ENCODE results near the gene ARF1. TPM values are rescaled to one million over a fixed set of nuclear protein-coding genes. Genes with fewer than 3 reads are reported as not detected.

Gene ARF1
- total RNA-seq, 2 experiments from 2014 or later: 163 to 322 TPM

DNA sequence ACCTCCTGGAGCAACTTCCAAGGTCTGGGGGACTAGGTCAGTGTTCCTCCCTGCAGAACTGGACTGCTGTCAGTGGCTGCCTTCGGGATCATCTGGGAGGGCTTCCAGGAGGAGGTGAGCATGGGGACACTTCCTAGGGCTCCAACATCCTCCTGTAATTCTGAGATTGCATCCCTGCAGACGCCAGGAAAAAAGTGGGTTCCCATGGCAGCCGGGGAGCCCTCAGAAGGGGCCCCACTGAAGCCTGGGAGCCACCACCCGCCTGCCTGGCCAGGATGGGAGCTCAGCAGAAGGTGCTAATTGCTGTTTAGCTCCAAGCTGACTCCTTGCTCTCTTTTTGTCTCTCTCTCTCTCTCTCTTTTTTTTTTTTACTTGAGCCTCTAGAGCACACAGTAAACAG is 16.1 kb upstream of the ARF1 start:
- Histone ChIP-seq H2AFZ (ENCODE audit: low read length) (no peak overlapping the region), H3K4me2 (ENCODE audit: low read length) (no peak overlapping the region), H3K27ac (ENCODE audit: low read depth, low read length, poor library complexity, severe bottlenecking) (no peak overlapping the region), H3K4me1 (ENCODE audit: insufficient read depth, low read length, poor library complexity, severe bottlenecking) (no peaks in the 10 kb centered on the region), H3K79me2 (ENCODE audit: insufficient read depth, low read depth, low read length) (no peaks in the 10 kb centered on the region), H4K20me1 (ENCODE audit: insufficient read depth, low read length) (no peaks in the 10 kb centered on the region), H3K9me2 (ENCODE audit: insufficient read depth, low read length) (no peaks in the 10 kb centered on the region), H3K4me3 (ENCODE audit: low read depth, low read length, poor library complexity, severe bottlenecking) (no peak overlapping the region), H3K36me3 (ENCODE audit: insufficient read depth, low read length) (no peaks in the 10 kb centered on the region), H3K9me3 (ENCODE audit: low read length) (no peaks in the 10 kb centered on the region)
- CTCF ChIA-PET (ENCODE audit: unreplicated experiment): interaction anchor here (0.6 kb wide), 1 partner anchor 179 kb away, joined by 4 read pairs; no protein-coding TSS in a partner anchor
- intact Hi-C loops (cut with micrococcal nuclease; ENCODE audit: unreplicated experiment): no loop called here
- TF ChIP-seq, protein P1, sequence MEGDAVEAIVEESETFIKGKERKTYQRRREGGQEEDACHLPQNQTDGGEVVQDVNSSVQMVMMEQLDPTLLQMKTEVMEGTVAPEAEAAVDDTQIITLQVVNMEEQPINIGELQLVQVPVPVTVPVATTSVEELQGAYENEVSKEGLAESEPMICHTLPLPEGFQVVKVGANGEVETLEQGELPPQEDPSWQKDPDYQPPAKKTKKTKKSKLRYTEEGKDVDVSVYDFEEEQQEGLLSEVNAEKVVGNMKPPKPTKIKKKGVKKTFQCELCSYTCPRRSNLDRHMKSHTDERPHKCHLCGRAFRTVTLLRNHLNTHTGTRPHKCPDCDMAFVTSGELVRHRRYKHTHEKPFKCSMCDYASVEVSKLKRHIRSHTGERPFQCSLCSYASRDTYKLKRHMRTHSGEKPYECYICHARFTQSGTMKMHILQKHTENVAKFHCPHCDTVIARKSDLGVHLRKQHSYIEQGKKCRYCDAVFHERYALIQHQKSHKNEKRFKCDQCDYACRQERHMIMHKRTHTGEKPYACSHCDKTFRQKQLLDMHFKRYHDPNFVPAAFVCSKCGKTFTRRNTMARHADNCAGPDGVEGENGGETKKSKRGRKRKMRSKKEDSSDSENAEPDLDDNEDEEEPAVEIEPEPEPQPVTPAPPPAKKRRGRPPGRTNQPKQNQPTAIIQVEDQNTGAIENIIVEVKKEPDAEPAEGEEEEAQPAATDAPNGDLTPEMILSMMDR (conservative IDR thresholded peaks at IDR 0.05; ENCODE audit: low read length): no peak
- TF ChIP-seq EZH2phosphoT487 (IDR thresholded peaks at IDR 0.05; ENCODE audit: borderline replicate concordance, low read depth, low read length): no peak
- POLR2A ChIA-PET: interaction anchor here (0.6 to 0.7 kb wide), 2 partner anchors 12 to 23 kb away, joined by 3 to 6 read pairs; no protein-coding TSS in a partner anchor
- DNase-seq (ENCODE audit: low spot score): no peak
- no TSS peak for BruUV-seq (replicated peaks)

DNA sequence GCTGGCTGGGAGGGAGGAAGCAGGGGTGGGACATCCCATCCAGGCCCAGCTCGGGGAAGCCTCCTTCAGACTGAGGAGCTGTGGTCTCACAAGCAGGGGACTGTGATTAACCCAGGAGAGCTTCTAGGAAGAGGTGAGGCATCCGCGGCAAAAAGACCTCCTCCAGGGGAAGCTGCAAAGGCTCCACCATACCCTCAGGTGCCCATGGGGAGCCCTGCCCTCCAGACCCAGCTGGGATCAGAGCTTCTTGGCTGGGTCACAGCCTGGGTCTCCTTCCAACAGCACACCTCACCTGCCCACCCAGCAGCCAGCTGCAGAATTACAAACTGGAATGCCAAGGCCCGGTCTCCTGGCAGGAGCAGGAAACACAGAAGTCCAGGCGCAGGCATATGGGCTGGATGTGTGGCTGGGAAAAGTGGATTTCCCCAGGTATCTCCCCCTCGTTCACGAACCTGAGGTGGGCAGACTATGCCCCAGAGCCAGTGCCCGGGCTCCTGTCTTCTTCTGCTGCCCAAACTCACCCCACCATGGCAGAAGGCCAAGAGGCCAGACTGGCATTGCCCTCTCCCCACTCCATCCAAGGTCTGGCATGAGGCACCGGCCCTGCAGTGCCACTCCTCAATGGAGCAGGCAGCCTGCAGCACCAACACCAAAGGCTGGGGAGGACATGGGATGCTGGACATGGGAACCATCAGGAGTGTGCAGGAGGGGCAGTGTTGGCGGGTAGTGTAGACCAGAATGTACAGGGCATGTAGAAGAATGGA is 15.4 kb upstream of the ARF1 start:
- intact Hi-C loops (cut with micrococcal nuclease; ENCODE audit: unreplicated experiment): no loop called here
- Histone ChIP-seq H3K4me3 (ENCODE audit: low read depth, low read length, poor library complexity, severe bottlenecking) (no peak overlapping the region), H2AFZ (ENCODE audit: low read length) (no peak overlapping the region), H3K4me2 (ENCODE audit: low read length) (no peak overlapping the region), H3K4me1 (ENCODE audit: insufficient read depth, low read length, poor library complexity, severe bottlenecking) (no peaks in the 10 kb centered on the region), H3K9me2 (ENCODE audit: insufficient read depth, low read length) (no peaks in the 10 kb centered on the region), H3K36me3 (ENCODE audit: insufficient read depth, low read length) (no peaks in the 10 kb centered on the region), H3K79me2 (ENCODE audit: insufficient read depth, low read depth, low read length) (no peaks in the 10 kb centered on the region), H3K9me3 (ENCODE audit: low read length) (no peaks in the 10 kb centered on the region), H3K27ac (ENCODE audit: low read depth, low read length, poor library complexity, severe bottlenecking) (no peak overlapping the region), H4K20me1 (ENCODE audit: insufficient read depth, low read length) (no peaks in the 10 kb centered on the region)
- ChIA-PET POLR2A (interaction anchor here (0.6 to 0.7 kb wide), 2 partner anchors 12 to 24 kb away, joined by 3 to 6 read pairs; no protein-coding TSS in a partner anchor), CTCF (ENCODE audit: unreplicated experiment) (no interaction called here)
- DNase-seq (ENCODE audit: low spot score): no peak
- no peak for TF ChIP-seq EZH2phosphoT487 (IDR thresholded peaks at IDR 0.05; ENCODE audit: borderline replicate concordance, low read depth, low read length)
- TF ChIP-seq, protein P1 (conservative IDR thresholded peaks at IDR 0.05; ENCODE audit: low read length): no peak
- BruUV-seq (replicated peaks): no TSS peak

DNA sequence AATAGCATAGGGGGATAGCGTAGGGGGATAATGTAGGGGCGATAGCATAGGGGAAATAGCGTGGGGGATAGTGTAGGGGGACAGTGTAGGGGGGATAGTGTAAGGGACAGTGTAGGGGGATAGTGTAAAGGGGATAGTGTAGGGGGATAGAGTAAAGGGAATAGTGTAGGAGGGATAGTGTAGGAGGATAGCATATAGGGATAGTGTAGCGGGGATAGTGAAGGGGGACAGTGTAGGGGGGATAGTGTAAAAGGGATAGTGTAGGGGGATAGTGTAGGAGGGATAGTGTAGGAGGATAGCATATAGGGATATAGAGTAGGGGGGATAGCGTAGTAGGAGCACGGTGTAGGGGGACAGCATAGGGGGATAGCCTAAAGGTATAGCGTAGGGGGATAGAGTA is 14.1 kb upstream of the ARF1 start:
- TF ChIP-seq EZH2phosphoT487 (IDR thresholded peaks at IDR 0.05; ENCODE audit: borderline replicate concordance, low read depth, low read length): no peak
- TF ChIP-seq, protein P1 (conservative IDR thresholded peaks at IDR 0.05; ENCODE audit: low read length): no peak
- CTCF ChIA-PET (ENCODE audit: unreplicated experiment): no interaction called here
- no peaks in the 10 kb centered on the region for H3K4me1 ChIP-seq (ENCODE audit: insufficient read depth, low read length, poor library complexity, severe bottlenecking)
- no peak overlapping the region for H3K4me2 ChIP-seq (ENCODE audit: low read length)
- BruUV-seq (replicated peaks): no TSS peak
- H3K9me3 ChIP-seq (ENCODE audit: low read length): no peaks in the 10 kb centered on the region
- H3K4me3 ChIP-seq (ENCODE audit: low read depth, low read length, poor library complexity, severe bottlenecking): no peak overlapping the region
- intact Hi-C loops (cut with micrococcal nuclease; ENCODE audit: unreplicated experiment): no loop called here
- H3K79me2 ChIP-seq (ENCODE audit: insufficient read depth, low read depth, low read length): no peaks in the 10 kb centered on the region
- H4K20me1 ChIP-seq (ENCODE audit: insufficient read depth, low read length): no peaks in the 10 kb centered on the region
- no peak overlapping the region for H2AFZ ChIP-seq (ENCODE audit: low read length)
- no peaks in the 10 kb centered on the region for H3K9me2 ChIP-seq (ENCODE audit: insufficient read depth, low read length)
- DNase-seq (ENCODE audit: low spot score): no peak
- H3K27ac ChIP-seq (ENCODE audit: low read depth, low read length, poor library complexity, severe bottlenecking): no peak overlapping the region
- H3K36me3 ChIP-seq (ENCODE audit: insufficient read depth, low read length): no peaks in the 10 kb centered on the region
- POLR2A ChIA-PET: no interaction called here

Measured in OCI-LY7 (cell line).